Esophagus squamous epithelium (tissue), 5 donors: ENCODE results near the gene KIFC3. TPM values are rescaled to one million over a fixed set of nuclear protein-coding genes. Genes with fewer than 3 reads are reported as not detected.
A peak's percentile ranks its signal among the peaks of the same experiment; 100 is the strongest.

Experiments used
- DNase-seq: peaks from one replicate; lab custom pipeline; 2025; lab: John Stamatoyannopoulos, UW
- H3K27ac ChIP-seq, 4 donors: fragments of 200-600 bp; sonication (generic); one replicate each; pipeline ENCODE4 v1.5.1; 2016 to 2019; ENCODE audit warnings: mild to moderate bottlenecking in 1 of 4
- H3K27me3 ChIP-seq, 4 donors: fragments of 200-600 bp; sonication (generic); 1 replicate in 3 of 4; 2 replicates in 1 of 4; pipeline versions ENCODE4 v1.5.1 to v1.6.0; 2017 to 2021; ENCODE audit warnings: antibody characterized with exemption in 1 of 4
- H3K36me3 ChIP-seq, 3 donors: fragments of 200-600 bp; sonication (generic); one replicate each; pipeline ENCODE4 v1.5.1; 2016 to 2019
- H3K4me1 ChIP-seq, 3 donors: fragments of 200-600 bp; sonication (generic); one replicate each; pipeline ENCODE4 v1.5.1; 2017 to 2019
- H3K4me3 ChIP-seq, 4 donors: fragments of 200-600 bp; sonication (generic); 1 replicate in 3 of 4; 2 replicates in 1 of 4; pipeline ENCODE4 v1.5.1; 2016 to 2019; ENCODE audit warnings: mild to moderate bottlenecking in 2 of 4, moderate library complexity in 1 of 4
- H3K9me3 ChIP-seq, 3 donors: fragments of 200-600 bp; sonication (generic); one replicate each; pipeline ENCODE4 v1.5.1; 2016 to 2019
- POLR2A ChIP-seq, 4 donors: fragments of 450-650 bp; IDR thresholded peaks; one replicate each; pipeline ENCODE4 v1.6.1; 2017; ENCODE audit warnings: antibody characterized with exemption in 4 of 4, mild to moderate bottlenecking in 4 of 4, moderate library complexity in 3 of 4
- WGBS, 2 donors: methylation state at CpG; one replicate each; pipeline ENCODE4 v1.1.5; 2018; 5-methylcytosine and 5-hydroxymethylcytosine counted together
- intact Hi-C: fragments of 100-400 bp; cut with DNase I; formaldehyde crosslinking; loops from one replicate; pipeline ENCODE4 v1.15.0; 2022
- total RNA-seq, 4 donors: library from RNA; depleted of rRNA; stranded (reverse); fragments of >200 nt; gene quantifications; one replicate each; pipeline ENCODE4 v1.1.0, GENCODE V29; 2016
- TF ChIP-seq, protein P1 (sequence below), 6 experiments: fragments of 450-650 bp in 4 of 6; fragments of 200-600 bp in 2 of 6; sonication (generic) in 2 of 6; IDR thresholded peaks; one replicate each; pipeline ENCODE4 v1.5.1; 2016 to 2019; ENCODE audit warnings: antibody characterized with exemption in 6 of 6, mild to moderate bottlenecking in 4 of 6, moderate library complexity in 4 of 6
- donor health status: DM: yes; HTN: yes; CAD: no.

KIFC3 gene
- total RNA-seq, 4 donors from 2014 or later: 14.8 to 72.4 (median 43.5) TPM

DNA sequence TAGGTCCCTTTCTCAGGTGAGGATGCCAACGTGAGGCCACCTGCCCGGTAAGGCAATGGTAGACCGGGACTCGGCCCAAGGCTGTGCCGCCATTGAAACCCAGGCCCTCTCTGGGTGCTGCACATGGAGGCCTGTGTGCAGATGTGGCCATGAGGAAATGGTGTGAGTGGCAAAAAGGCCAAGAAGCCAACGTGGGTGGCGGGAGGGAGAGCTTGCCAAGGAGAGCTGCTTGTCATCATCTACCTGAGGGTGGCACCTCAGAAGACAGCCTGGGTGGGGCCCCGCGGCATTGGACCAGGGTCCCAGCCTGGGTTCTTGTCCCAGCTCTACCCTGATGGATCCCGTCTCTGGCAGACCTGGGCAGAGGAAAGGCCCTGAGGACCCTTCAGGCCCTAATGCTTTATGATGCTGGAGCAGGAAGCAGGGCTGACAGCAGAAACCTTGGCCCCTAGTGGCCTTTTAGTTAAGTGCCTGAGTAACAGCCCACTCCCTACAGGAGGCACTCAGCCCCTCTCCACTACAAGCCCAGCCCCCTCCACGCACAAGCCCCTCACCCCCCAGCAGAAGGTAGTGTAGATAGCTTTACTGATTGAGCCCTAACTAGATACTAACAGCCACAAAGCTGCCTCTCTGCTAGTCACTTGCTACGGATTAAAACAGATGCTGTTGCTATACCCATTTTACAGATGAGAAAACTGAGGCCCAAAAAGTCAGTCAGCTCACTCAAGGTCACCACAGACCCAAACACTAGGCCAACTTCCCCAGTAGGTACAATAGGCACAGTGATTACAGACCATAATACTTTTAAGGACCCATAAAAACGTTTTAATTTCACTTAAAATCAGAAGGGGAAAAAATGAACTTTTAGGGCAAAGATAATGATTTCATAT is 26.2 kb upstream of the KIFC3 start:
- no peaks in the 10 kb centered on the region for H3K9me3 ChIP-seq
- 64 to 73% methylated on average over 5 to 13 of the region's 13 CpGs for WGBS, 2 donors
- H3K36me3 ChIP-seq: no peaks in the 10 kb centered on the region
- H3K27me3 ChIP-seq: no peaks in the 10 kb centered on the region
- TF ChIP-seq POLR2A (IDR thresholded peaks at IDR 0.05): no peak
- TF ChIP-seq, protein P1, sequence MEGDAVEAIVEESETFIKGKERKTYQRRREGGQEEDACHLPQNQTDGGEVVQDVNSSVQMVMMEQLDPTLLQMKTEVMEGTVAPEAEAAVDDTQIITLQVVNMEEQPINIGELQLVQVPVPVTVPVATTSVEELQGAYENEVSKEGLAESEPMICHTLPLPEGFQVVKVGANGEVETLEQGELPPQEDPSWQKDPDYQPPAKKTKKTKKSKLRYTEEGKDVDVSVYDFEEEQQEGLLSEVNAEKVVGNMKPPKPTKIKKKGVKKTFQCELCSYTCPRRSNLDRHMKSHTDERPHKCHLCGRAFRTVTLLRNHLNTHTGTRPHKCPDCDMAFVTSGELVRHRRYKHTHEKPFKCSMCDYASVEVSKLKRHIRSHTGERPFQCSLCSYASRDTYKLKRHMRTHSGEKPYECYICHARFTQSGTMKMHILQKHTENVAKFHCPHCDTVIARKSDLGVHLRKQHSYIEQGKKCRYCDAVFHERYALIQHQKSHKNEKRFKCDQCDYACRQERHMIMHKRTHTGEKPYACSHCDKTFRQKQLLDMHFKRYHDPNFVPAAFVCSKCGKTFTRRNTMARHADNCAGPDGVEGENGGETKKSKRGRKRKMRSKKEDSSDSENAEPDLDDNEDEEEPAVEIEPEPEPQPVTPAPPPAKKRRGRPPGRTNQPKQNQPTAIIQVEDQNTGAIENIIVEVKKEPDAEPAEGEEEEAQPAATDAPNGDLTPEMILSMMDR (IDR thresholded peaks at IDR 0.05): no peak
- intact Hi-C loops: no loop called here
- DNase-seq: no peak
- H3K4me1 ChIP-seq: peaks cover 0 to 13% (median 0%) of the 10 kb centered on the region in 3 donors
- no peak overlapping the region for H3K27ac ChIP-seq
- H3K4me3 ChIP-seq: no peak overlapping the region

DNA sequence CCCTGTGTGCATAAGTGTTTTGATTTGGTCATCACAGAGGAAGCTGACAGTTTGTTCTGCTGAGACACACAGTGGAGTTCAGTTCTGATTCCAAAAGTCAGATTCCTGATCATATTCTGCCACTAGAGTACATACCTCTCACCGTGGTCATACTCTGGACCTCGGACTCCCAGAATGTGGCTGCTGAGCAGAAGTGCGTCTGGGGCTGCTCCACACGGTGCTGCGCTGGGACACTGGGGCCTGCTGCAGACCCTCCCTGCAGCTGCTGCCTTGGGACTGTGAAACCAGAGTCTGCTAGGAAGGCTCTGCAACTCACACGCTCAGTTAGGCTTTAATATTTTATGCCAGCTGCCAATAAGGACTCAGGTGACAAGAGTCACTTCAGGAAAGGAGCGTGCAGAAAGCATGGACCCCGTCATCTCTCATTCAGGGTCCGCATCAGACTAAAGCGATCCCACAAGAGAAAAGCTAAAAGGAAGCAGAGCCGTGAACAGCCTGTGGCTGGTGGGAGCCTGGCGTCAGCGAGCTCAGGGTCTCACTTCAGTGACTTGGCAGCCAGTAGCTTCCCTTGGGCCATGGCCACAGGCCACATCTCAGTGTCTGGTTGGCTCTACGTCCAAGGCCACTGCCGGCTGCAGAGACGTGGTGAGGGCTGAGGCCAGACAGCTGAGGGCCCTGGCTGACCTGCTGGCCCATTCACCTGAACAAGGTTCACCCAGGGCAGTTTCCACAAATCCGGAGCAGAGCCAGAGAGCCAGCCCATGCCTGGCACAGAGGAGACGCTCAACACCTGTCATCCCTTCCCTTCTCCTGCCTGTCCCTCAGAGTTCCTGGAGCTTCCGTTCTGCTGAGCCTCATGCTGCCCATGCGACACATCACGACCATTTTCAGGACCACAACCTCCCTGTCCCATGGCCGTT is 24.7 kb upstream of the KIFC3 start:
- H3K27me3 ChIP-seq: no peaks in the 10 kb centered on the region
- H3K4me3 ChIP-seq: no peak overlapping the region
- no peak for DNase-seq
- 80% methylated on average over 9 to 18 of the region's 22 CpGs for WGBS, 2 donors
- intact Hi-C loops: no loop called here
- peaks cover 0 to 29% (median 4%) of the 10 kb centered on the region in 3 donors for H3K4me1 ChIP-seq
- no peak overlapping the region for H3K27ac ChIP-seq
- no peaks in the 10 kb centered on the region for H3K9me3 ChIP-seq
- no peaks in the 10 kb centered on the region for H3K36me3 ChIP-seq
- TF ChIP-seq POLR2A (IDR thresholded peaks at IDR 0.05): no peak
- TF ChIP-seq, protein P1 (IDR thresholded peaks at IDR 0.05): no peak

DNA sequence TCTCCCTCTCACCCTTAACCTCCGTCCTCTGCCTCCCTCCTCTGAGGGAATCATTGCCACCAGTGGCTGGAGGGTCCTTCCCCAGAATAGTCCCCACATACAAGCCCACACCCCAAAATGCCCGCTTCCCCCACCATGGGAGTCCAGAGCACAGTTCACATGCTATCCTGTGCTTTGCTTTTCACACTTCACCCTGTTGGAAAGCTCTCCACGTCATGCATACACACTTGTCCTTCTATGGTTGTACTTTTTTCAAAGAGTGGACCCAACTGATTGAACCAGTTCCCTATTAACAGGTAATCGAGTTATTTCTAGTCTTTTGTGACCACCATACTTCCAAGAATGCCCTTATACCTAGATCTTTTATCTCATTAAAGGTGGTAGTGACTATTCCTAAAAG is 23.8 kb upstream of the KIFC3 start:
- Histone ChIP-seq H3K4me1 (peaks cover 0 to 29% (median 4%) of the 10 kb centered on the region in 3 donors), H3K27ac (no peak overlapping the region), H3K4me3 (no peak overlapping the region), H3K27me3 (no peaks in the 10 kb centered on the region), H3K36me3 (no peaks in the 10 kb centered on the region), H3K9me3 (no peaks in the 10 kb centered on the region)
- TF ChIP-seq POLR2A (IDR thresholded peaks at IDR 0.05): no peak
- TF ChIP-seq, protein P1 (IDR thresholded peaks at IDR 0.05): no peak
- no peak for DNase-seq
- intact Hi-C loops: no loop called here
- 49 to 55% methylated on average over 4 of the region's 4 CpGs for WGBS, 2 donors

DNA sequence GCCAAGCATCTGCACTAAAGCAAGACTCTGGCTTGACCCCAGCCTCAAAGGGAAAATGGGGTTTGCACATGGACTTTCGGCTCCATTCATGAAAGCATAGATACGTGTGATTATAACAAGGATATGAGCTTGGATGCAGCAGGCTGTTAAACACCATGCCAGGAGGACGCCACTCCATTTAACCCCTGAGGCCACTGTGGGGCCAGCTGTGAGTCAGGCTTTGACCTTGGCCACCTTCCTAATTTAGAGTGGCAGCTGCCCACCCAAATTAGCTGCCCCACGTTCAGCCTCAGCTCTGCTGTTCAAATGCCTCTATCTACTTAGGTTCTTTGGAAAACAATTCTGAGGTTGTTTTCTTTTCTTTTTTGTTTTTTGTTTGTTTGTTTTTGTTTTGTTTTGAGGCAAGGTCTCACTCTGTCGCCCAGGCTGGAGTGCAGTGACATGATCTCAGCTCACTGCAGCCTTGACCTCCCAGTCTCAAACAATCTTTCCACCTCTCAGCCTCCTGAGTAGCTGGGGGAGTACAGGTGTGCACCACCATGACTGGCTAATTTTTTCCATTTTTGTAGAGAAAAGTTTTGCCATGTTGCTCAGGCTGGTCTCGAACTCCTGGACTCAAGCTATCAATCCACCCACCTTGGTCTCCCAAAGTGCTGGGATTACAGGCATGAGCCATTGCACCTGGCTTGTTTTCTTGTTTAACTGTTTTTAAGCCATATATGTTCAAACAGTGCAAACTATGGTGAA is 23.2 kb upstream of the KIFC3 start:
- intact Hi-C loops: no loop called here
- peak overlapping the region in 1 of 4 donors; percentile 35 for H3K27ac ChIP-seq
- no peak for TF ChIP-seq POLR2A (IDR thresholded peaks at IDR 0.05)
- H3K9me3 ChIP-seq: no peaks in the 10 kb centered on the region
- DNase-seq: no peak
- H3K27me3 ChIP-seq: no peaks in the 10 kb centered on the region
- peaks cover 0 to 26% (median 4%) of the 10 kb centered on the region in 3 donors for H3K4me1 ChIP-seq
- no peaks in the 10 kb centered on the region for H3K36me3 ChIP-seq
- 62 to 74% methylated on average over 6 of the region's 6 CpGs for WGBS, 2 donors
- no peak overlapping the region for H3K4me3 ChIP-seq

DNA sequence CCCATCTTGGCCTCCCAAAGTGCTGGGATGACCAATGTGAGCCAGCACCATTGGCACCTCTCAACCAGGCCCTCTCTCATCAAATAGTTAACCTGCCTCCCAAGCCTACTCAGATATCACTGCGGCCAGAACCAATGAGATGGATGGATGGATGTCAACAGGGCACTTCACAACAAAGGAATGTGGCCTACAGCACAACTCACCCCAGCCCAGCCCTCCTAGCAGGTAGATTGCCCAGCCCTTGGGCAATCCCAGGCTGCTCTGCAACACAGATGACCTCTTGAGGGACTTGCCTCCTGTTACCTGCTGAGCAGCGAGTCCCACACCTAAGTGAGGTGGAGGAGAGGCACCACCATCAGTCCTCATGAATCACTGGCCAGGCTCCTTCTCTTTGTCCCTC is 22.6 kb upstream of the KIFC3 start:
- TF ChIP-seq POLR2A (IDR thresholded peaks at IDR 0.05): no peak
- TF ChIP-seq, protein P1 (IDR thresholded peaks at IDR 0.05): no peak
- no peak overlapping the region for H3K4me3 ChIP-seq
- intact Hi-C loops: no loop called here
- peaks cover 0 to 23% (median 4%) of the 10 kb centered on the region in 3 donors for H3K4me1 ChIP-seq
- no peak for DNase-seq
- no peaks in the 10 kb centered on the region for H3K9me3 ChIP-seq
- no peaks in the 10 kb centered on the region for H3K36me3 ChIP-seq
- no peaks in the 10 kb centered on the region for H3K27me3 ChIP-seq
- 100% methylated on average over 1 of the region's 2 CpGs; no CpG with 5 or more reads in 1 of the 2 donors for WGBS, 2 donors
- H3K27ac ChIP-seq: peak overlapping the region in 1 of 4 donors; percentile 51
